Right atrium auricular region (tissue), 2 donors: ENCODE data around the gene NLN. TPM values are rescaled to one million over a fixed set of nuclear protein-coding genes. Genes with fewer than 3 reads are reported as not detected.

Experiments used
- DNase-seq: peaks from one replicate; pipeline ENCODE4 v3.0.0-alpha.2; 2019; ENCODE audit warnings: low spot score
- H3K27ac ChIP-seq, 2 donors: fragments of 200-600 bp; sonication (generic); 1 replicate in 1 of 2; 2 replicates in 1 of 2; pipeline ENCODE4 v1.5.1; 2016 to 2019
- H3K27me3 ChIP-seq, 2 donors: fragments of 200-600 bp; sonication (generic); one replicate each; pipeline versions ENCODE4 v1.5.1 to v1.6.0; 2017 to 2019
- H3K36me3 ChIP-seq: fragments of 200-600 bp; sonication (generic); one replicate; pipeline ENCODE4 v1.5.1; 2016
- H3K4me1 ChIP-seq, 2 donors: fragments of 200-600 bp; sonication (generic); one replicate each; pipeline versions ENCODE4 v1.5.1 to v1.6.0; 2017 to 2019
- H3K4me3 ChIP-seq, 2 donors: fragments of 200-600 bp; sonication (generic); 1 replicate in 1 of 2; 2 replicates in 1 of 2; pipeline ENCODE4 v1.5.1; 2017 to 2019; ENCODE audit warnings: mild to moderate bottlenecking in 1 of 2, moderate library complexity in 1 of 2
- H3K9me3 ChIP-seq, 2 donors: fragments of 200-600 bp; sonication (generic); one replicate each; pipeline ENCODE4 v1.5.1; 2019
- total RNA-seq, 2 donors: library from RNA; depleted of rRNA; stranded (reverse); fragments of >200 nt; gene quantifications; one replicate each; pipeline ENCODE4 v1.1.0, GENCODE V29; 2016
- TF ChIP-seq, protein P1 (sequence below), 2 donors: fragments of 200-600 bp; sonication (generic); IDR thresholded peaks; one replicate each; pipeline ENCODE4 v1.5.1; 2019; ENCODE audit warnings: antibody characterized with exemption in 2 of 2

The NLN gene
- total RNA-seq, 2 donors from 2014 or later, result 5.9 to 7.2 TPM

DNA sequence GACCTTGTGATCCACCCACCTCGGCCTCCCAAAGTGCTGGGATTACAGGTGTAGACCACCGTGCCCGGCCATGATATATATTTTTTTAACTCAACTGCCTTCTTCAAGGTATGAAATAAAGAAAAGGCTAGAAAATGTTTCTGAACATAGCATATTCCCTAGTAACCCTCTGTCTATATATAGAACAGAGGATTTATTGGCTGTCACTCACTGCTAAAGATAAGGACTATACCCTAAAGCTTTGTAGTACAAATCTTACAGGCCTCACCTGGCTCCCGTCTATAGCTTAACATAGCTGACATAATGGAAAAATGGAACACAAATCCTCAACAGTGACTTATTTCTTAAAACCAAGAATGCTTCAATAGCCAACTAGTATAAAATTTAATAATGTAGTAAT lies 14.3 kb upstream of the NLN start:
- Histone ChIP-seq H3K4me3 (no peak overlapping the region), H3K4me1 (no peaks in the 10 kb centered on the region), H3K9me3 (no peaks in the 10 kb centered on the region), H3K36me3 (peaks cover 22% of the 10 kb centered on the region), H3K27me3 (no peaks in the 10 kb centered on the region), H3K27ac (no peak overlapping the region)
- TF ChIP-seq, protein P1, sequence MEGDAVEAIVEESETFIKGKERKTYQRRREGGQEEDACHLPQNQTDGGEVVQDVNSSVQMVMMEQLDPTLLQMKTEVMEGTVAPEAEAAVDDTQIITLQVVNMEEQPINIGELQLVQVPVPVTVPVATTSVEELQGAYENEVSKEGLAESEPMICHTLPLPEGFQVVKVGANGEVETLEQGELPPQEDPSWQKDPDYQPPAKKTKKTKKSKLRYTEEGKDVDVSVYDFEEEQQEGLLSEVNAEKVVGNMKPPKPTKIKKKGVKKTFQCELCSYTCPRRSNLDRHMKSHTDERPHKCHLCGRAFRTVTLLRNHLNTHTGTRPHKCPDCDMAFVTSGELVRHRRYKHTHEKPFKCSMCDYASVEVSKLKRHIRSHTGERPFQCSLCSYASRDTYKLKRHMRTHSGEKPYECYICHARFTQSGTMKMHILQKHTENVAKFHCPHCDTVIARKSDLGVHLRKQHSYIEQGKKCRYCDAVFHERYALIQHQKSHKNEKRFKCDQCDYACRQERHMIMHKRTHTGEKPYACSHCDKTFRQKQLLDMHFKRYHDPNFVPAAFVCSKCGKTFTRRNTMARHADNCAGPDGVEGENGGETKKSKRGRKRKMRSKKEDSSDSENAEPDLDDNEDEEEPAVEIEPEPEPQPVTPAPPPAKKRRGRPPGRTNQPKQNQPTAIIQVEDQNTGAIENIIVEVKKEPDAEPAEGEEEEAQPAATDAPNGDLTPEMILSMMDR (IDR thresholded peaks at IDR 0.05), result no peak
- DNase-seq, result no peak

DNA sequence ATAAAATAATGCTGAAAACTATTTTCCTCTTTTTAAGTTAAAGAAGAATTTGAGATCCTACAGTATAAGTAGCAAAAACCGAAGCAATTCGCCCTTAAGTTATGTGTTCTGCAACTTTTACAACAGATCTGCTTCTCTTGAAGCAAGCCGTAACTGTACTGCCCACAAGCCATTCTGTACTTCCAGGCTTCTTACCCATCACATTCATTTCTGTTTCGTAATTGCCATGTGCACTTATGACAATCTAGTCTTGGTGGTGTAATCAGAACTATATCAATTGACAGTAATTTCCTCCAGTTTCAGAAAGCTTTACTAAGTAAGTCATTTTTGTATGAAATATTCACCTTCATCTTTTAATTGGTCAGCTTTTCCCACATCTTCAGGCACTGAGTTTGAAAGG lies 13.9 kb upstream of the NLN start:
- H3K36me3 ChIP-seq, result peaks cover 25% of the 10 kb centered on the region
- no peaks in the 10 kb centered on the region for H3K9me3 ChIP-seq
- TF ChIP-seq, protein P1 (IDR thresholded peaks at IDR 0.05), result no peak

DNA sequence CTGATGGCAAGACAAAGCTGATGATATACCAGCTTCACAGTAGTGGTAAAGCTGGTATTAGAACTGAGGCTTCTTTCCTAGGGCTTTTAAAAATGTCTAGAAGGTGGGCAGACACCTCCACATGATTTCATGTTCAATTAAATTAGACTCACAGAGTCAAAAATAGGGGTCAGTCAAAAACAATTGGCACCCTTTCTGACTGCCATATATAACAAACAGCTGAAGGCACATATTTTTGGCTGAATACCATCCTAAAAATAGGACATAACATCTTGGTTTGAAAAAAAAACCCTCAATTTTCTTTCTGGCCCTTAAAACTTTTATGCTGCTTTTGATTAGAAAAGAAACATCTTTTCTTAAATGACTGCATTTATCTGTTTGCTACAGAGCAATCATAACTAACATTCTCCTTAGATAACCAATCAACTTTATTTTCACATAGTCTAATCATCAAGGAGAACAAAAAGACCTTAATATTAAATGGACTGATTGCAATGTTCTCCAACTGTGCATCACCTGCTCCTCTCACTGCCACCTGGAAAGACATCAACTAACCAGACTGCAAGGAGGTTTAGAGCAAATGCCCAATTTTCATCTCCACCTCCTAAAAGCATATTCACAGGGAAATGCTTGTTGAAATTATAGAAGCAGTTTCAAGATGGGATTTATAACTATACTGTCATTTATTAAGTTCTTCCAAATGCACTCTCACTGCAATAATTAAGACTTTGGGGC lies 3.3 kb upstream of the NLN start:
- Histone ChIP-seq H3K4me1 (peaks cover 0 to 12% of the 10 kb centered on the region in 2 donors), H3K36me3 (peaks cover 8% of the 10 kb centered on the region), H3K4me3 (no peak overlapping the region), H3K27me3 (no peaks in the 10 kb centered on the region), H3K27ac (peak overlapping the region in 1 of 2 donors; percentile 8), H3K9me3 (no peaks in the 10 kb centered on the region)
- TF ChIP-seq, protein P1 (IDR thresholded peaks at IDR 0.05), result no peak
- no peak for DNase-seq

More for the DNA sequence above, 13.9 kb upstream of the NLN start:
- Histone ChIP-seq H3K27me3 (no peaks in the 10 kb centered on the region), H3K4me1 (no peaks in the 10 kb centered on the region), H3K27ac (no peak overlapping the region), H3K4me3 (no peak overlapping the region)
- no peak for DNase-seq

DNA sequence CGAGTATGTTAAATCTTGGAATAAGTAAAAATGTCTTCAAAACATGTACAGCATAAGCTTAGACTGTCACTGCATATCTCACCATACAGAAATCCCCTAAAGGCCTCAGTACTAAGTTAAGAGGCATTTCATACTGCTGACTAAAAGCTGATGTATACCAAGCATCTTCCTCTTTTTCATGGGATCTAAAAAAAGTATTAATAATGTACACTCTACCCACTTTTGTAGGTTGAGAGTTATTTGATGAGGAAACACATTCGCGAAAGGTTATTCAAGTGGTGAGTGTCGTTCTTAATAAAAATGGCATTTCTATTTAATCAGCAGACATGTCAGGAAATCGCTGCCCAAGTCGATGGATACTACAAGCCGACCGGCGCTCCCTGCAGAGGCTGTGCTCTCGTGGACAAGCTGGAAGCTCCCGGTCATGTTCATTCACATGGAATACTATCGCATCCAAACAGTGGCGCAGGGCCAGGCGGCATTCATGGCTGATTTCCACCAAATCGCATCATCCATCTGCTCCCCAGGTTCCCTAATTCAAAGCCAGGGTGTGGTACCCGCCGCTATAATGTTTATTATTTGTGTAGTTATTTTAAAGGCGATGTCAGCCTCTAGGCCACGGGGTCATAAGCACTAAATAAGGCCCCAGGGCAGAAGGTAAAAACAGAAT lies 820 bp upstream of the NLN start:
- DNase-seq, result peak; percentile 68
- H3K27me3 ChIP-seq, result no peaks in the 10 kb centered on the region
- TF ChIP-seq, protein P1 (IDR thresholded peaks at IDR 0.05), result no peak
- peak overlapping the region; percentile 75 to 91 for H3K4me3 ChIP-seq
- H3K9me3 ChIP-seq, result no peaks in the 10 kb centered on the region
- no peaks in the 10 kb centered on the region for H3K36me3 ChIP-seq
- H3K27ac ChIP-seq, result peak overlapping the region; percentile 75 to 83
- H3K4me1 ChIP-seq, result peaks cover 0 to 16% of the 10 kb centered on the region in 2 donors

DNA sequence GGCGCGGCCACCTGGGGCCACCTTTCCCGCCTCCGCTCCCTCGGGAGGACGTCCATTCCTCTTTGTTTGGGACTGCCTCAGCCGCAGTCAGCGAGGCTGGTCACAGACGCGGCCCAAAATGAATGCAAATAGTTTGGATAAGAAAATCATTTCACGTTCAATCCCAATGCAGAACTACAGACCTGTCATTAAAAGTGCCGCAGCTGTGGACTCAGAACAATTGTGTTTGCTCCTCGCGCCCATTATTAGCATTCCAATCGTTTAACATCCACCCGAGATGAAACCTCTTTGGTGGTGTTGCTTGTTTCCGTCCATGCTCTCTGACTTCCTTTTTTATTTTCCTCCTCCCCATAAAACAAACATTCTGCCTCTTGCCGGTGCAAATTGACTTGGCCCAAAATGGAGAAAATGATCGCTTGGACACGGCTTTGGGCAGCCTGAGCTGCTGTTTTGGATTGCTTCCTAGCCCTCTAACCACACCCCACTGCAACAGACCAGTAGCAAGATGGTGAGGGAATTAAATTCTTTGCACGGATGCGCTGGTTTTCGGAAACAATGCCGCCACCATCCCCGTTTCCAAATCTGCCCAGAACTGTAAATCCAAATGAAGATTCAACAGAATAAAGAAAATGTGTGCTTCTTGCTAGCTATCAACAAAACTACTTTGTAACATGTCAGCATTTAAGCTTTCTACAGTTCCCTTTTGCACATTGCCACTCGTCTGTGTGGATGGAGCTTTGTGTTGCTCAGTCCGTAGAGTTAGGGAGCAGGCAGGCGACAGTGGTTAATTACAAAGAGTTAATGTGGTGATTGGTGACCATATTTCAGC lies 784 bp downstream of the NLN start:
- Histone ChIP-seq H3K36me3 (no peaks in the 10 kb centered on the region), H3K9me3 (no peaks in the 10 kb centered on the region), H3K4me1 (peaks cover 0 to 16% of the 10 kb centered on the region in 2 donors), H3K4me3 (peak overlapping the region; percentile 75 to 91), H3K27me3 (no peaks in the 10 kb centered on the region), H3K27ac (peak overlapping the region; percentile 75 to 77)
- TF ChIP-seq, protein P1 (IDR thresholded peaks at IDR 0.05), result no peak
- no peak for DNase-seq
